GM23338 (cell line): ENCODE results near the gene LRRC8B. TPM values are rescaled to one million over a fixed set of nuclear protein-coding genes. Genes with fewer than 3 reads are reported as not detected.

Source experiments
- ATAC-seq: fragments of 200-7000 bp; cut with Tn5 transposase; 3 replicates; pipeline ENCODE4 v1.9.1; 2020
- DNase-seq: peaks from one replicate; pipeline ENCODE4 v3.0.0-alpha.2; 2015; ENCODE audit warnings: low spot score
- H2AFZ ChIP-seq: fragments of 200-600 bp; sonication (generic); 2 replicates; pipeline ENCODE4 v1.8.0; 2016; ENCODE audit warnings: antibody characterized with exemption, mild to moderate bottlenecking, moderate library complexity
- H3F3A ChIP-seq: fragments of 200-600 bp; sonication (generic); replicated peaks from 2 replicates; pipeline ENCODE4 v1.8.0; 2017; ENCODE audit warnings: antibody characterized with exemption, mixed run types, low read depth
- H3K27ac ChIP-seq: fragments of 200-600 bp; sonication (generic); 2 replicates; pipeline ENCODE4 v1.6.1; 2016; ENCODE audit warnings: low read depth
- H3K27me3 ChIP-seq: fragments of 200-600 bp; sonication (generic); 2 replicates; pipeline ENCODE4 v1.8.0; 2016; ENCODE audit warnings: mild to moderate bottlenecking, mixed run types, moderate library complexity; ENCODE audit not compliant: insufficient read depth
- H3K36me3 ChIP-seq: fragments of 200-600 bp; sonication (generic); 2 replicates; pipeline ENCODE4 v1.8.0; 2016; ENCODE audit warnings: mild to moderate bottlenecking; ENCODE audit not compliant: insufficient read depth
- H3K4me1 ChIP-seq: fragments of 200-600 bp; sonication (generic); 2 replicates; pipeline ENCODE4 v1.8.0; 2016; ENCODE audit warnings: mild to moderate bottlenecking, moderate library complexity; ENCODE audit not compliant: insufficient read depth
- H3K4me2 ChIP-seq: fragments of 200-600 bp; sonication (generic); 2 replicates; pipeline ENCODE4 v1.7.1; 2017; ENCODE audit warnings: mixed run types
- H3K4me3 ChIP-seq: fragments of 200-600 bp; sonication (generic); 2 replicates; pipeline ENCODE4 v1.6.1; 2016; ENCODE audit warnings: mixed run types
- H3K79me2 ChIP-seq: fragments of 200-600 bp; sonication (generic); replicated peaks from 2 replicates; pipeline ENCODE4 v1.8.0; 2017; ENCODE audit warnings: mild to moderate bottlenecking; ENCODE audit not compliant: insufficient read depth
- H3K9me2 ChIP-seq: fragments of 200-600 bp; sonication (generic); 2 replicates; pipeline ENCODE4 v1.8.0; 2017; ENCODE audit not compliant: insufficient read depth
- H4K20me1 ChIP-seq: fragments of 200-600 bp; sonication (generic); replicated peaks from 2 replicates; pipeline ENCODE4 v1.8.0; 2017; ENCODE audit warnings: mild to moderate bottlenecking; ENCODE audit not compliant: insufficient read depth
- H3K27ac Mint-ChIP-seq: 2 replicates; pipeline ENCODE4 v1.8.0; 2020; ENCODE audit warnings: inconsistent platforms, mild to moderate bottlenecking, moderate library complexity, mixed read lengths
- H3K27me3 Mint-ChIP-seq: 3 replicates; pipeline ENCODE4 v1.8.0; 2022; ENCODE audit warnings: low read depth, mild to moderate bottlenecking, moderate library complexity, mixed read lengths, inconsistent platforms; ENCODE audit not compliant: insufficient read depth, poor library complexity
- H3K36me3 Mint-ChIP-seq: 3 replicates; pipeline ENCODE4 v1.8.0; 2021; ENCODE audit warnings: low read depth, mild to moderate bottlenecking, inconsistent platforms, moderate library complexity, mixed read lengths
- H3K4me1 Mint-ChIP-seq: 3 replicates; pipeline ENCODE4 v1.8.0; 2020; ENCODE audit warnings: mild to moderate bottlenecking, inconsistent platforms, mixed read lengths
- H3K4me3 Mint-ChIP-seq: 3 replicates; pipeline ENCODE4 v1.8.0; 2021; ENCODE audit warnings: moderate library complexity, mild to moderate bottlenecking, inconsistent platforms, mixed read lengths
- H3K9me3 Mint-ChIP-seq: 3 replicates; pipeline ENCODE4 v1.8.0; 2020; ENCODE audit warnings: moderate library complexity, mild to moderate bottlenecking, inconsistent platforms, mixed read lengths
- CREB1 ChIP-seq: fragments of 250-450 bp; sonication (Bioruptor Pico); IDR thresholded peaks from 2 replicates; pipeline ENCODE4 v1.5.0; 2020; ENCODE audit warnings: low read depth, mild to moderate bottlenecking, moderate library complexity
- CTCF ChIP-seq, 2 experiments: fragments of 200-600 bp in 1 of 2; sonication (generic) in 1 of 2; conservative IDR thresholded peaks; 2 replicates each; pipeline versions ENCODE4 v1.5.1 to v1.6.1; 2016 to 2017; ENCODE audit warnings: antibody characterized with exemption in 2 of 2, low read depth in 2 of 2, mild to moderate bottlenecking in 2 of 2, moderate library complexity in 1 of 2
- EZH2 ChIP-seq: fragments of 200-600 bp; sonication (generic); IDR thresholded peaks from one replicate; pipeline ENCODE4 v1.8.0; 2017; ENCODE audit warnings: antibody characterized with exemption, mild to moderate bottlenecking, low read depth; ENCODE audit not compliant: unreplicated experiment
- EZH2phosphoT487 ChIP-seq: fragments of 200-600 bp; sonication (generic); IDR thresholded peaks from one replicate; pipeline ENCODE4 v1.8.1; 2018; ENCODE audit warnings: antibody characterized with exemption; ENCODE audit not compliant: unreplicated experiment
- JUNB ChIP-seq: IDR thresholded peaks from one replicate; pipeline ENCODE4 v1.6.1; 2016; ENCODE audit warnings: antibody characterized with exemption; ENCODE audit not compliant: unreplicated experiment
- NANOG ChIP-seq: IDR thresholded peaks from 2 replicates; pipeline ENCODE4 v1.6.1; 2016; ENCODE audit warnings: antibody characterized with exemption, borderline replicate concordance
- POLR2AphosphoS5 ChIP-seq: IDR thresholded peaks from 2 replicates; pipeline ENCODE4 v1.6.1; 2016; ENCODE audit warnings: antibody characterized with exemption, low read depth
- STAT1 ChIP-seq: IDR thresholded peaks from one replicate; pipeline ENCODE4 v1.6.1; 2016; ENCODE audit warnings: antibody characterized with exemption; ENCODE audit not compliant: unreplicated experiment
- ZNF114 ChIP-seq: fragments of 250-450 bp; sonication (Bioruptor Pico); IDR thresholded peaks from 2 replicates; pipeline ENCODE4 v1.5.0; 2020; ENCODE audit warnings: mild to moderate bottlenecking, moderate library complexity
- ZNF331 ChIP-seq: fragments of 250-450 bp; sonication (Bioruptor Pico); IDR thresholded peaks from 2 replicates; pipeline ENCODE4 v1.5.0; 2020; ENCODE audit warnings: low read depth, mild to moderate bottlenecking, moderate library complexity
- polyA plus RNA-seq: library from polyadenylated mRNA; unstranded; fragments of >200 nt; fragmentation: Nextera tagmentation; extraction: Ambion mirVana; gene quantifications from 2 replicates; pipeline ENCODE4 v1.2.1, GENCODE V29; 2016
- total RNA-seq: library from RNA; depleted of rRNA; stranded (reverse); fragments of >200 nt; shearing (Covaris generic); gene quantifications from 2 replicates; pipeline ENCODE4 v1.2.3, GENCODE V29; 2014
- TF ChIP-seq, protein P1 (sequence below): IDR thresholded peaks from 2 replicates; pipeline ENCODE4 v1.6.1; 2016; ENCODE audit warnings: antibody characterized with exemption
- TF ChIP-seq, protein P2 (sequence below): fragments of 250-450 bp; sonication (Bioruptor Pico); IDR thresholded peaks from 2 replicates; pipeline ENCODE4 v1.5.0; 2020; ENCODE audit warnings: mild to moderate bottlenecking, moderate library complexity
- TF ChIP-seq, protein P3 (sequence below): IDR thresholded peaks from one replicate; pipeline ENCODE4 v1.6.1; 2018; ENCODE audit warnings: antibody characterized with exemption; ENCODE audit not compliant: unreplicated experiment

LRRC8B gene
- total and polyA plus RNA-seq, 2 experiments from 2014 or later: 9.0 to 26.5 TPM

GRCh38 chr1:89640440-89640839 is 115.8 kb downstream of the LRRC8B start:
- TF ChIP-seq STAT1: no peak
- TF ChIP-seq CREB1 (CRISPR knock-in tag): no peak
- no peak for TF ChIP-seq EZH2
- no peak for TF ChIP-seq ZNF331 (CRISPR knock-in tag)
- no peak for TF ChIP-seq ZNF114
- TF ChIP-seq, protein P1, sequence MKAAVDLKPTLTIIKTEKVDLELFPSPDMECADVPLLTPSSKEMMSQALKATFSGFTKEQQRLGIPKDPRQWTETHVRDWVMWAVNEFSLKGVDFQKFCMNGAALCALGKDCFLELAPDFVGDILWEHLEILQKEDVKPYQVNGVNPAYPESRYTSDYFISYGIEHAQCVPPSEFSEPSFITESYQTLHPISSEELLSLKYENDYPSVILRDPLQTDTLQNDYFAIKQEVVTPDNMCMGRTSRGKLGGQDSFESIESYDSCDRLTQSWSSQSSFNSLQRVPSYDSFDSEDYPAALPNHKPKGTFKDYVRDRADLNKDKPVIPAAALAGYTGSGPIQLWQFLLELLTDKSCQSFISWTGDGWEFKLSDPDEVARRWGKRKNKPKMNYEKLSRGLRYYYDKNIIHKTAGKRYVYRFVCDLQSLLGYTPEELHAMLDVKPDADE: no peak
- TF ChIP-seq CTCF (conservative IDR thresholded peaks at IDR 0.05; ENCODE audit: low read depth in 2 of 2): no peak
- no peak for TF ChIP-seq JUNB
- TF ChIP-seq, protein P2, sequence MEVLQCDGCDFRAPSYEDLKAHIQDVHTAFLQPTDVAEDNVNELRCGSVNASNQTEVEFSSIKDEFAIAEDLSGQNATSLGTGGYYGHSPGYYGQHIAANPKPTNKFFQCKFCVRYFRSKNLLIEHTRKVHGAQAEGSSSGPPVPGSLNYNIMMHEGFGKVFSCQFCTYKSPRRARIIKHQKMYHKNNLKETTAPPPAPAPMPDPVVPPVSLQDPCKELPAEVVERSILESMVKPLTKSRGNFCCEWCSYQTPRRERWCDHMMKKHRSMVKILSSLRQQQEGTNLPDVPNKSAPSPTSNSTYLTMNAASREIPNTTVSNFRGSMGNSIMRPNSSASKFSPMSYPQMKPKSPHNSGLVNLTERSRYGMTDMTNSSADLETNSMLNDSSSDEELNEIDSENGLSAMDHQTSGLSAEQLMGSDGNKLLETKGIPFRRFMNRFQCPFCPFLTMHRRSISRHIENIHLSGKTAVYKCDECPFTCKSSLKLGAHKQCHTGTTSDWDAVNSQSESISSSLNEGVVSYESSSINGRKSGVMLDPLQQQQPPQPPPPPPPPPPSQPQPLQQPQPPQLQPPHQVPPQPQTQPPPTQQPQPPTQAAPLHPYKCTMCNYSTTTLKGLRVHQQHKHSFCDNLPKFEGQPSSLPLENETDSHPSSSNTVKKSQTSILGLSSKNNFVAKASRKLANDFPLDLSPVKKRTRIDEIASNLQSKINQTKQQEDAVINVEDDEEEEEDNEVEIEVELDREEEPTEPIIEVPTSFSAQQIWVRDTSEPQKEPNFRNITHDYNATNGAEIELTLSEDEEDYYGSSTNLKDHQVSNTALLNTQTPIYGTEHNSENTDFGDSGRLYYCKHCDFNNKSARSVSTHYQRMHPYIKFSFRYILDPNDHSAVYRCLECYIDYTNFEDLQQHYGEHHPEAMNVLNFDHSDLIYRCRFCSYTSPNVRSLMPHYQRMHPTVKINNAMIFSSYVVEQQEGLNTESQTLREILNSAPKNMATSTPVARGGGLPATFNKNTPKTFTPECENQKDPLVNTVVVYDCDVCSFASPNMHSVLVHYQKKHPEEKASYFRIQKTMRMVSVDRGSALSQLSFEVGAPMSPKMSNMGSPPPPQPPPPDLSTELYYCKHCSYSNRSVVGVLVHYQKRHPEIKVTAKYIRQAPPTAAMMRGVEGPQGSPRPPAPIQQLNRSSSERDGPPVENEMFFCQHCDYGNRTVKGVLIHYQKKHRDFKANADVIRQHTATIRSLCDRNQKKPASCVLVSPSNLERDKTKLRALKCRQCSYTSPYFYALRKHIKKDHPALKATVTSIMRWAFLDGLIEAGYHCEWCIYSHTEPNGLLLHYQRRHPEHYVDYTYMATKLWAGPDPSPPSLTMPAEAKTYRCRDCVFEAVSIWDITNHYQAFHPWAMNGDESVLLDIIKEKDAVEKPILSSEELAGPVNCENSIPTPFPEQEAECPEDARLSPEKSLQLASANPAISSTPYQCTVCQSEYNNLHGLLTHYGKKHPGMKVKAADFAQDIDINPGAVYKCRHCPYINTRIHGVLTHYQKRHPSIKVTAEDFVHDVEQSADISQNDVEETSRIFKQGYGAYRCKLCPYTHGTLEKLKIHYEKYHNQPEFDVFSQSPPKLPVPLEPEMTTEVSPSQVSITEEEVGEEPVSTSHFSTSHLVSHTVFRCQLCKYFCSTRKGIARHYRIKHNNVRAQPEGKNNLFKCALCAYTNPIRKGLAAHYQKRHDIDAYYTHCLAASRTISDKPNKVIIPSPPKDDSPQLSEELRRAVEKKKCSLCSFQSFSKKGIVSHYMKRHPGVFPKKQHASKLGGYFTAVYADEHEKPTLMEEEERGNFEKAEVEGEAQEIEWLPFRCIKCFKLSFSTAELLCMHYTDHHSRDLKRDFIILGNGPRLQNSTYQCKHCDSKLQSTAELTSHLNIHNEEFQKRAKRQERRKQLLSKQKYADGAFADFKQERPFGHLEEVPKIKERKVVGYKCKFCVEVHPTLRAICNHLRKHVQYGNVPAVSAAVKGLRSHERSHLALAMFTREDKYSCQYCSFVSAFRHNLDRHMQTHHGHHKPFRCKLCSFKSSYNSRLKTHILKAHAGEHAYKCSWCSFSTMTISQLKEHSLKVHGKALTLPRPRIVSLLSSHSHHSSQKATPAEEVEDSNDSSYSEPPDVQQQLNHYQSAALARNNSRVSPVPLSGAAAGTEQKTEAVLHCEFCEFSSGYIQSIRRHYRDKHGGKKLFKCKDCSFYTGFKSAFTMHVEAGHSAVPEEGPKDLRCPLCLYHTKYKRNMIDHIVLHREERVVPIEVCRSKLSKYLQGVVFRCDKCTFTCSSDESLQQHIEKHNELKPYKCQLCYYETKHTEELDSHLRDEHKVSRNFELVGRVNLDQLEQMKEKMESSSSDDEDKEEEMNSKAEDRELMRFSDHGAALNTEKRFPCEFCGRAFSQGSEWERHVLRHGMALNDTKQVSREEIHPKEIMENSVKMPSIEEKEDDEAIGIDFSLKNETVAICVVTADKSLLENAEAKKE (CRISPR knock-in tag): no peak
- TF ChIP-seq EZH2phosphoT487: no peak
- TF ChIP-seq NANOG: no peak
- no peak for TF ChIP-seq POLR2AphosphoS5
- TF ChIP-seq, protein P3, sequence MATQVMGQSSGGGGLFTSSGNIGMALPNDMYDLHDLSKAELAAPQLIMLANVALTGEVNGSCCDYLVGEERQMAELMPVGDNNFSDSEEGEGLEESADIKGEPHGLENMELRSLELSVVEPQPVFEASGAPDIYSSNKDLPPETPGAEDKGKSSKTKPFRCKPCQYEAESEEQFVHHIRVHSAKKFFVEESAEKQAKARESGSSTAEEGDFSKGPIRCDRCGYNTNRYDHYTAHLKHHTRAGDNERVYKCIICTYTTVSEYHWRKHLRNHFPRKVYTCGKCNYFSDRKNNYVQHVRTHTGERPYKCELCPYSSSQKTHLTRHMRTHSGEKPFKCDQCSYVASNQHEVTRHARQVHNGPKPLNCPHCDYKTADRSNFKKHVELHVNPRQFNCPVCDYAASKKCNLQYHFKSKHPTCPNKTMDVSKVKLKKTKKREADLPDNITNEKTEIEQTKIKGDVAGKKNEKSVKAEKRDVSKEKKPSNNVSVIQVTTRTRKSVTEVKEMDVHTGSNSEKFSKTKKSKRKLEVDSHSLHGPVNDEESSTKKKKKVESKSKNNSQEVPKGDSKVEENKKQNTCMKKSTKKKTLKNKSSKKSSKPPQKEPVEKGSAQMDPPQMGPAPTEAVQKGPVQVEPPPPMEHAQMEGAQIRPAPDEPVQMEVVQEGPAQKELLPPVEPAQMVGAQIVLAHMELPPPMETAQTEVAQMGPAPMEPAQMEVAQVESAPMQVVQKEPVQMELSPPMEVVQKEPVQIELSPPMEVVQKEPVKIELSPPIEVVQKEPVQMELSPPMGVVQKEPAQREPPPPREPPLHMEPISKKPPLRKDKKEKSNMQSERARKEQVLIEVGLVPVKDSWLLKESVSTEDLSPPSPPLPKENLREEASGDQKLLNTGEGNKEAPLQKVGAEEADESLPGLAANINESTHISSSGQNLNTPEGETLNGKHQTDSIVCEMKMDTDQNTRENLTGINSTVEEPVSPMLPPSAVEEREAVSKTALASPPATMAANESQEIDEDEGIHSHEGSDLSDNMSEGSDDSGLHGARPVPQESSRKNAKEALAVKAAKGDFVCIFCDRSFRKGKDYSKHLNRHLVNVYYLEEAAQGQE: no peak
- DNase-seq (no peak), ATAC-seq (no peak)
- Histone ChIP-seq H3K9me2 (no peaks in the 10 kb centered on the region), H4K20me1 (0 out of 2 replicates have a peak, but pooled peaks cover 3% of the 10 kb centered on the region), H3K4me2 (no peak overlapping the region), H3K36me3 (no peaks in the 10 kb centered on the region), H3K27me3 (peaks cover 9% of the 10 kb centered on the region), H3K27ac (no peak overlapping the region), H3K4me3 (no peak overlapping the region), H3K79me2 (no peaks in the 10 kb centered on the region), H3F3A (no peaks in the 10 kb centered on the region), H3K4me1 (no peaks in the 10 kb centered on the region), H2AFZ (no peak overlapping the region)
- no peak overlapping the region for H3K27ac Mint-ChIP-seq
- H3K9me3 Mint-ChIP-seq: no peaks in the 10 kb centered on the region
- H3K36me3 Mint-ChIP-seq: no peaks in the 10 kb centered on the region
- H3K4me1 Mint-ChIP-seq: no peaks in the 10 kb centered on the region; the same call in 2 of the 3 replicates
- no peaks in the 10 kb centered on the region for H3K27me3 Mint-ChIP-seq
- H3K4me3 Mint-ChIP-seq: no peak overlapping the region
